GM21723 (cell line): ENCODE measurements around the gene NFE2L2.
"Not testable (repeated sequence)": the region's sequence is repeated elsewhere in the genome, so short reads cannot be mapped to it uniquely, and the experiment has no call there.

Source experiments
- ATAC-seq: cut with Tn5 transposase; IDR thresholded peaks from one replicate; pipeline ENCODE4 v1.9.1; 2021; ENCODE audit warnings: mild to moderate bottlenecking, moderate library complexity; ENCODE audit not compliant: unreplicated experiment

The NFE2L2 gene

GRCh38 chr2:177264693-177265587 lies at the start of gene NFE2L2:
Gene NFE2L2, minus strand, starts transcription at chr2:177264727. Its CDS starts 151 bp downstream, at chr2:177264576.
- peak; percentile 69 for ATAC-seq

- ATAC-seq: no peak
These were observed 49.7 kb upstream of the NFE2L2 start for GRCh38 chr2:177314194-177314593.

DNA sequence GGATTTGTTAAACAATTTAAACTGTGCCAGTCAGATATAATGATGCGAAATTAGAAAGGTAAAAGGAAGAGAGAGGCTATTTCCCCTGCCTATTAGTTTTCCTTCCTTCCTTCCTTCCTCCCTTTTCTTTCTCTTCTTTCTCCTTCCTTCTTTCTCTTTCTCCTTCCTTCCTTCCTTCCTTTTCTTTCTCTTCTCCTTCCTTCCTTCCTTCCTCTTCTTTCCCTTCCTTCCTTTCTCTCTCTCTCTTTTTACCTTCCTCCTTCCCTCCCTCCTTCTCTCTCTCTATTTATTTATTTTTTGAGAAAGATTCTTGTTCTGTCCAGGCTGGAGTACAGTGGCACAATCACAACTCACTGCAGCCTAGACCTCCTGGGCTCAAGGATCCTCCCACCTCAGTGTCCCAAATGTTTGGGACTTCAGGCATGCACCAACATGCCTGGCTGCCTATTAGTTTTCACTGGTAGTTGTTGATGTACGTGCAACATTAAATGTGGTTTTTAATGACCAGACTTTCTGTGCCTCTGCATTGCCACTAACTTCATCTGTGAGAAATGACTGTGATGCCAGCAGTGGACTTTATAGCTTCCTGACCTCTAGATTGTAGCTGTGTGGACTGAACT lies 48.7 kb upstream of the NFE2L2 start:
- ATAC-seq: no peak

- no peak for ATAC-seq
These were observed 48.0 kb upstream of the NFE2L2 start for GRCh38 chr2:177312562-177312961.

DNA sequence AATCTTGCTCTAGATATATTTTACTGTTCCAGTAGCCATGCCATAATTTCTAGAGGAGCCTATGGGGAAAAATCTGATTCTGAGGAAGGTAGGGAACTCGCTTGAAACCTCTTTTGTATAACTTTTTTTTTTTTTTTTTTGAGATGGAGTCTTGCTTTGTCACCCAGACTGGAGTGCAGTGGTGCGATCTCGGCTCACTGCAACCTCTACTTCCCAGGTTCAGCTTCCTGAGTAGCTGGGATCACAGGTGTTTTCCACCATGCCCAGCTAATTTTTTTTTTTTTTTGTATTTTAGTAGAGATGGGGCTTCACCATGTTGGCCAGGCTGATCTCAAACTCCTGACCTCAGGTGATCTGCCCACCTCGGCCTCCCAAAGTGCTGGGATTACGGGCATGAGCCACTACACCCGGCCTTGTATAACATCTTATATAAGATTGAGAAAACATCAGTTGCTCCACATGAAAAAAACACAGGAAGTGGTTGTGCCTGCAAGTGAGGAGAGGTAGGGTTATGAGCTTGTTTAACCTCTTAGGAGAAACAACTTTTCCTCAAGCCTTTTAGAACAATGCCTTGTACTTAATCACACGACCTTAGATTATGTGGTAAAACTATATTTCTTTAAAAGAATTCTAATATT lies 45.3 kb upstream of the NFE2L2 start:
- not testable (repeated sequence) for ATAC-seq

DNA sequence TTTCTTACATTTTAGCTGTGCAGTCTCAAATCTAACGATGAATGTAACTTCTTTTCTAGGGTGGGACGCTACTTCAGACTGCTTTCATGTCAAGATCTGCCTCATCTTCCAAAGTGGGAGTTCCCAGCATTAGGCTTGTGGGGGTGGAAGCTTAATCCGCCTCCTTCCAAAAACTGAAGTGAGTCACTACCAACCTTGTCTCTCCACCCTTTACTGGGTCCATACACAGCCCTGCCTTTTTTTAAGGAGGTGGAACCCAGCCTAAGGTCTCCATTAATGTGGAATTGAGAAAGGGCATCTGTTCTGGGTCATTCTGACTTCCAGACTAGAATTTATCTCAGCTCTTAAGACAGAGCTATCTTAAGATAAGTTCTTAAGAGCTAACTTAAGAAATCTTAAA lies 42.0 kb upstream of the NFE2L2 start:
- ATAC-seq: no peak

GRCh38 chr2:177303939-177304338 lies 39.4 kb upstream of the NFE2L2 start:
- ATAC-seq: no peak

- no peak for ATAC-seq
These were observed 38.0 kb upstream of the NFE2L2 start for GRCh38 chr2:177302552-177302951.

GRCh38 chr2:177298191-177298590 lies 33.7 kb upstream of the NFE2L2 start:
- ATAC-seq: no peak

GRCh38 chr2:177296040-177296439 lies 31.5 kb upstream of the NFE2L2 start:
- ATAC-seq: no peak

GRCh38 chr2:177295484-177295883 lies 31.0 kb upstream of the NFE2L2 start:
- ATAC-seq: no peak

DNA sequence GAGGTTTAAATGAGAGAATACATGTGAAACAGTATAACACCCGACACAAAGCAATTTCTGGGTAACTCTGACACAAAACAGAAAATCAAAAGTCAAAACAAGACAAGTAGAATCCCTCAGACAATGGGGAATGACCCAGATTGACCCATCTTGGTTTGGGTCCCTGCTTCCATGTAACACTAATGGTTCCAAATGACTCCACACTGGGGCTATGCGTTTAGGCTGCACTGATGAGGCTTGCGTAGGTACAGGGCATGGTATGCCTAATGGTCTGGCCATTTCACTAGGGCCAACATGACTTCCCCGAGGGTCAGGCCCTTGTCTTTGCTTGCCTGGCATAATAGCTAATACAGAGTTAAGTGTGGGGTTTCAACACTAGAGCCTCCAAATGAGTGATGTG lies 27.2 kb upstream of the NFE2L2 start:
- no peak for ATAC-seq

- ATAC-seq: peak; percentile 85
These were observed 25.5 kb upstream of the NFE2L2 start for GRCh38 chr2:177289824-177290628.

DNA sequence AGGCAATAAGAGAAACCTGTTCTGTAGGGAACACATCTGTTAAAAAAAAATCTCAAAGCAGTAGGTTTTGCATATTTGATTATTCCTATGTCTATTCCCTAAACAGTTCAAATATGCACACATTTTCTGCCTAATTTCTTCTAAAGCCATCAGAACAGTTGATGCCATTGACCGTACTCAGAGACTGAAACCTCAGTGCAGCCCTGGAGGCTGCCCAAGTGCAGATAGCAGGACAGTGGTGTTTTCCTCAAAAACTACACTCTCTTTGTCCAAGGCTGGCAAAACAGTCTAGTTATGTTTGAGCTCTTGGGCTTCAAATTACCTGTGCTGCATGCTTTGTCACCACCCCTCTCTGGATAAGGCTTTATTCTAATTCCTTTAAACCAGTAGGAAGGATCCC lies 23.3 kb upstream of the NFE2L2 start:
- no peak for ATAC-seq

DNA sequence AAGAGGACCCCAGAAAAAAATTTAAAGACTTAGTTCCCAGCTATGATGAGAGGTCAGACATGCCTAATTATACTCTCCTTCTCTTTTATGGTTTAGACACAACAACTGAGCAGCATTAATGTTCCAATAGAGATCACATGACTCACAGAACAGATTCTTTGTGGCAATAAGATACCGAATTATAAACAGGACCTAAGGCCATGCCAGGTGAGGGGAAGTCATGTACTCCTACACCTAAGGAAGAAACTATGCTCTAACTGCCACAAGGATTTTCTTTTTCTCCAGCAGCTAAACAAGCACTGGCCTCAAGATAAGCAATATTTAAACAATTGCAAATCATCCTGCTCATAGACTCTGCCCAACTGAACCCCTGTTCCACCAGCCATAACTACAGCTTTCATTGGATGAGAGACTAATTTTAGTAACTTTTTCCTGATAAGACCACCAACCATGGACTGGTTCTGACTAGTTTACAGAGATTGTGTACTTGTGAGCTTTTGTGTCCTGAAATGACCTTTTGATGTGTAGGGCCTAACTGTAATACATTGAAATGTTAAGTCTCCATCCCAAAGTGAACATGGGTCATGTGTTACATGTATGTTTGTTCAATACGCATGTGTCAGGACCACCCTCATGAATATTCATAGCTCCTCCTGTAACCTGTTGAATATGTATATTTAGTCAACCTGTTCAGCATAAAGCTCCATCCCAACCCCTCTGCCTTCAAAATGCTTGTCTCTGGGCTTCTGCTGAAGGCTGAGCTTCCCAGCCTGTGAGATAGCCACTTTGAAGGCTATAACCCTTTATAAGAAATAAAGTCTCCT lies 21.6 kb upstream of the NFE2L2 start:
- ATAC-seq: no peak

DNA sequence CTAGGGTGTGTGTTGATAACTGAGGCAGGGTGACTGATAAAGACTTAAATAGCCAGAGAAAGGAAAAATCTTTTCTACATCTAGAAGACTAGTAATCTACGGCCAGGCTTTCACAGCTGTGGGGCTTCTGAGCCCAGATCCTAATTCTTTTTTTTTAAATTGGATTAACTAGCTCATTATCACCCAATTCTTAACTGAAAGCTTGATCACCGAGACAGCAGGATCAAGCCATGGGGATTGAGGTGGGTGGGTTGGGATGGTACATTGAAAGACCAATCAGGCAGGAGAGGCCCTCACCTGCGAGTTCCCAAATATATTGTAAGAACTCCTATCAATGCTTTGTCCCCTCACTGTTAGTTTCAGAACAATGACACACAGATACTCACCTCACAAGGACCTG lies 20.0 kb upstream of the NFE2L2 start:
- no peak for ATAC-seq

- no peak for ATAC-seq
These were observed 19.4 kb upstream of the NFE2L2 start for GRCh38 chr2:177283906-177284305.

DNA sequence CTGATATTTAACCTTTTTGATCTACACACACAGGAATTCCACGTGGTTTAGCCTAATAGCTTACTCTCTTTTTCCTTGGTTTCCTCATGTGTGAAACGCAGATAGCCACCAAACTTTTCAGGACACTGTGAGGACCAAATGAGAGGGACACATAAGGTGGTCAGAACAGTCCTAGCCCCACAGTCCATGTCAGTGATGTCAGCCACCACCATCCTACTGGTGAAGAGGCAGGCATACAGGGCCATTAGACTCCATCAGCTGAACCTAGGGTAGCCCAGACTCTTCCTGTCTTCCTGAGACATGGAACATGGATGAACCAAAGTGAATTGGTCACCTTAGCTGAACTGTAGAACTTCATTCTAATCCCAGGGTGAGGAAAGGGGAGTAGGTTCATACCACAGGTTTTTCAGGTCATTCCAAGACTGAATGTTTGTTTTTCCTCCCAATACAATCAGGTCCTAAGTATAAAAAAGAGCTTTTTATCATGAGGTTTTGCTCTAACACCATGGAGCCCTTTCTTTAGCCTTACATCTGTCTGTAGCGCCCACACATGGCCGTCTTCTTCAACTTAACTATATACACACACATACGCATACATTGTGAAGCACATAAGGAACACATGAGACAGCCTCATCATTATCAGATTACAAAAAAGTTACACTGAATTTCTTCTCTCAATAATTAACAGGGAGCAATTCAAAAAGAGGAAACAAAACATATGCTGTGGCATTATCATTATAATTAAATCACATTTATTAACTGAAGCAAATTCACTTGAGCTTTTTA lies 18.5 kb upstream of the NFE2L2 start:
- no peak for ATAC-seq

GRCh38 chr2:177282181-177282641 lies 17.7 kb upstream of the NFE2L2 start:
- ATAC-seq: no peak
